NCI-H460 (cell line): ENCODE measurements around the gene PPP1R14B. TPM values are rescaled to one million over a fixed set of nuclear protein-coding genes. Genes with fewer than 3 reads are reported as not detected.
A peak's percentile ranks its signal among the peaks of the same experiment; 100 is the strongest.

ENCODE experiments used
- DNase-seq: peaks from one replicate; pipeline ENCODE4 v3.0.0-alpha.2; 2016; ENCODE audit warnings: low read depth; ENCODE audit errors: extremely low read depth
- total RNA-seq: library from RNA; depleted of rRNA; stranded (reverse); fragments of >200 nt; shearing (Covaris generic); gene quantifications from 2 replicates; pipeline ENCODE4 v1.2.3, GENCODE V29; 2014

The PPP1R14B gene
- total RNA-seq, 1 experiment from 2014 or later: 184 TPM

DNA sequence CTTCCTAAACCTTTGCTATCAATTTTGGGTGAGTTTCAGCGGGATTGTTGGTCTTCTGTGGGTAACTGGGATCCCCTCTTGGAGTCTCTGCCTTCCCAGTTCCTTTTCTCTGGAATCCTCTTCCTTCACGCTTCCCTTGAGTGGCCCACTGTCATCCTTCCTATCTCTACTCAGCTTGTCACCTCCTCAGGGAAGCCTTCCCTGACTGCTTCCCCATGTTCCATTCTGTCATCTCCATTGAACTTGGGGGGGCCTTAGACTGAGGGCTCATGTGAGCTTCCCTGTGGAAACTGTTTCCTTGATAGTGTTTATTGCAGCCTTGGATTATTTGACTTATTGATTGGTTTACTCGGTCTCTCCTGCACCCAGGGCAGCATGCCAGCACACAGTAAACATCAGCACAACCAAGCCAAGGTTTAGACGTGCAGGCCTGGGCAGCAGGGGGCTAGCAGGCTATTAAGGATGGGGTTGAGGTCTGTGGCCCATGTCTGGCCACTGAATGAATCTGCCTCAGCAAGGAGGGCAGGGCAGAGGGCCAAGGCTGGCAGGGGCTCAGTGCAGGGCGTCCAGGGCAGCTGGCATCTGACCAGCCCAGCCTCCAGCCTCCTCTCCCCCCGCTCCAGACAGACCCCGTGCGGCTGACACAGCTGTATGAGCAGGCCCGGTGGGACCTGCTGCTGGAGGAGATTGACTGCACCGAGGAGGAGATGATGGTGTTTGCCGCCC is 28.0 kb downstream of the PPP1R14B start:
- DNase-seq: no peak

DNA sequence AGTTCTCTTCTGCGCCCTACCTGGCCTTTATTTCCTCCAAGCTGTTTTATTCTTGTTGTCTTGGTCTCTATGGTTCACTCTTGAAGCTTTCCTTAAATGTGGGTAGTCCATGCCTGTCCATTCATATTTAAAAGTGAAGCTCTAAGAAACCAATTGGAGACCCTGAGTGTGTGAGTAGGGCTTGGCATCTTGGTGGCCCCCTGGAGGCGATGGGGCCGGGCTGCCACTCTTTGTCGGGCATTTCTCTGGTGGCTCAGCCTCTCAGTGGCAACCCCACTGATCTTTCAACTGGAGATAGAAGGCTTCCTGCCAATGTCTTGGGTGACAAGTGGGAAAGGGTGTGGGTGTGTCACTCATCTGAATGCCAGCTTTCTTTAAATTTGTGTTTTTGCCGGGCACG is 29.9 kb downstream of the PPP1R14B start:
- DNase-seq: no peak

DNA sequence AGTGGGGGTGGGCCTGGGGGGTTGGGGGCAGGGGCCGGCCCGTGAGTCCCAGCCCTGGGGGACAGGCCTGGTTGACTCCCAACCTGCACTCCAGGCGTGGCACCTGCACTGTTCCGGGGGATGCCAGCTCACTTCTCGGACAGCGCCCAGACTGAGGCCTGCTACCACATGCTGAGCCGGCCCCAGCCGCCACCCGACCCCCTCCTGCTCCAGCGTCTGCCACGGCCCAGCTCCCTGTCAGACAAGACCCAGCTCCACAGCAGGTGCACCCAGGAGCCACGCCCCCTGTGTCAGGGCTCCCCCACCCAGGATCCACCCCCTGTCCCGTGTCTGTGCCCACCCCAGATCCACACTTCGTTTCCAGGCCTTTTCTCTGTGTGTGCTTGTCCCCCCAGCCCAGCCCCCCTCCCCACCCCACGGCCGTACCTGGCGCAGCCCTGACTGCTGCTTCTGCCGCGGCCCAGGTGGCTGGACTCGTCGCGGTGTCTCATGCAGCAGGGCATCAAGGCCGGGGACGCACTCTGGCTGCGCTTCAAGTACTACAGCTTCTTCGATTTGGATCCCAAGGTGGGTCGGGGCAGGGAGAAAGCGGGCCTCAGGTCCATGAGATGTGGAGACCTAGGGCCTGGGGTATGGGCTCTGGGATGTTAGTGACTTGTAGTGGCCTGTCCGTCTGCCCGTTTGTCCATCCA is 35.4 kb downstream of the PPP1R14B start:
- DNase-seq: no peak

DNA sequence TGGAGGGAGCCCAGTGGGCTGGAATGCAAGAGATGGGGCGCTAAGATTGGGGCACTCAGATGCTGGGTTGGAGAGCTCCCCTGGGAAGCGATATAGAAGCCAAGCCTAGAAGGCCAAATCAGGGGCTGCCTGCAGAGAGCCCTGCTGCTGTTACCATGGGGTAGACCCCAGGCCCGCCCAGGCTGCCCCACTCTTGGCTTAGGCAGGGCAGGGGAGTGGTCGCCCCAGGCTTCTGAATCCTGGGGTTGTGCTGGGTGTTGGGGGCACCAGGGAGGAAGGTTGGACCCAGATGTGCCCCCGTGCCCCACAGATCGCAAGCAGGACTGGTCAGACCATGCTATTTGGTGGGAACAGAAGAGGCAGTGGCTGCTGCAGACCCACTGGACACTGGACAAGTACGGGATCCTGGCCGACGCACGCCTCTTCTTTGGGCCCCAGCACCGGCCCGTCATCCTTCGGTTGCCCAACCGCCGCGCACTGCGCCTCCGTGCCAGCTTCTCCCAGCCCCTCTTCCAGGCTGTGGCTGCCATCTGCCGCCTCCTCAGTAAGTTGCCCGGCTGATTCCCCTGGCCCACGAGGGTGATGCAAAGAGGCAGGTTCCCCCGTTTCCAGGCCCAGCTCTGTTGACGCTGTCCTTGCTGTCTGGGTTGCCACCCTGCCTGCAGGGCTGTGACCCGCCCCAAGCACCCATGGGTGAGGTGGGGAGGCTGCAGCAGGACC is 36.3 kb downstream of the PPP1R14B start:
- no peak for DNase-seq

DNA sequence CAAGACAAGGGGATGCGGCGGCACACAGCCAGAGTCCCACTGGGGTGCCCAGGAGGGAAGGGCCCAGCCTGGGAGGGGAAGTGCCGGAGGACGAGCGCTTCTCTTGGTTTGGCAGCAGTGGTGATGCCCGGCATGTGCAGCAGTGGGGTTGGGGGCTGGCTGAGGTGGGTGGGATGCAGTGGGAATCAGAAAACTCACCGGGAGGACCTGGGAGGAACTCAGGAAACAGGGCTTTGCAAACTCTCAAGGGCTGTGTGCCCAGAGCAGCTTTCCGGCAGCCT is 37.2 kb downstream of the PPP1R14B start:
- no peak for DNase-seq

DNA sequence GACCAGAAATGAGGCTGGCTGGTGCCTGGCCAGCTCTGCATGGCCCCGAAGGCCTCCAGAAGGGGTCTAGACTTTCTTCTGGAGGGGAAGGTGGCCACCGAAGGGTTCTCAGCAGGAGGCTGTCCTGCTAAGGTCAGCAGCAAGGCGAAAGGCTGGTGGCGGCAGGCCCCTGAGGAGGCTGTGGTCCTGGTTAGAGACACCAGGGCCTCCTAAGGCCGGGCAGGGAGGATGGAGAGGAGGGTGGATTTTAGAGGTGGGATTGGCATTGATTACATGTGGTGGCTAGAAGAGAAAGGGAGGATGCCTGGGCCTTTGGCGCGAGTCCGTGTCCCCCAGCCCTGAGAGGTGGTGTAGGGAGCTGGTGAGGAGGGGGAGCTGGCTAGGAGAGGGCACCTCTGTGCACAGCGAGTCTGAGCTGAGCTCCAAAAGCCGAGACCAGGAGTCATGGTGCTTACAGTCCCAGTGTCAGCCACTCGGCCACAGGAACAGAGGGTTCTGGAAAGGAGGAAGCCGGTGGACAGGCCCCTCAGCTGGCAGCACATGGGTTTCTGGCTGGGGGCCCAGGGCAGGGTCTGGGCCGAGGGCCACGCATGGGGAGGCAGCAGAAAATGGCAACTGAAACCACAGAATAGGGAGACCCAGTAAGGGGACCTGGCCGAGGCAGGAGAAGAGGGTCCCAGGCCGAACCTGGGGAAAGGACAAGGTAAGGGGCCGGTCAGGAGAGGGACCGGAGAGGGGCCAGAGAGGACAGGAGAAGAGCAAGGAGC is 37.8 kb downstream of the PPP1R14B start:
- no peak for DNase-seq

DNA sequence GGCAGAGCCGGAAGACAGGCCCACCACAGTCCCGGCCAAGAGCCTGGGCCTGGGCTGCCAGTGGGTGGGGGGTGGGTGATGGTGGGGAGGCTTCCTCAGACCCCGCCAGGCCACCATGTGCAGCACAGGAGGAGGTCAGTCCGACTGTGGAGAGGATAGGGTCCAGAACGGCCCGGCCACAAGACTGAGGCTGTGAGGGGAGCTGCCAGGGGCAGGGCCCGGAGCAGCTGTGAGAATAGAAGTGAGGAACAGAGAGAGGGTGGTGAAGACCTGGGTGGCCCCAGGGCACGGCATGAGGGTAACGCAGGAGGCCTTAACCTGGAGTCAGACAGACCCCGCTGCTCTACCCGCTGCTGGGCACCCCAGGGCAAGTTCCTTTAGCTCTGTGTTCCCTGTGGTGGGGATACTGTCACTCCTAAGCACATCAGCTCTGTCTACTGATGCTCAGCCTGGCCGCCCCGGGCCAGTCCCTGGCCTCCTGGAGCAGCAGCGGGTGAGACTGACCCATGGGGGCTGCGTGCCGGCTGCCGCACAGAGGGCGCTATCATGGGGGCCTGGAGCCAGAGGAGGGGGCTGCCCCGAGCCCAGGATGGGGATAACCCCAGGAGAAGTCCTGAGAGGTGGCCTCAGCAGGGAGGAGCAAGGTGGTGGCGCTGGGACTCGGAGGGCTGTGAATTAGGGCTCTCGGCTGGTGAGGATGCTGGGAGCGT is 38.5 kb downstream of the PPP1R14B start:
- no peak for DNase-seq

DNA sequence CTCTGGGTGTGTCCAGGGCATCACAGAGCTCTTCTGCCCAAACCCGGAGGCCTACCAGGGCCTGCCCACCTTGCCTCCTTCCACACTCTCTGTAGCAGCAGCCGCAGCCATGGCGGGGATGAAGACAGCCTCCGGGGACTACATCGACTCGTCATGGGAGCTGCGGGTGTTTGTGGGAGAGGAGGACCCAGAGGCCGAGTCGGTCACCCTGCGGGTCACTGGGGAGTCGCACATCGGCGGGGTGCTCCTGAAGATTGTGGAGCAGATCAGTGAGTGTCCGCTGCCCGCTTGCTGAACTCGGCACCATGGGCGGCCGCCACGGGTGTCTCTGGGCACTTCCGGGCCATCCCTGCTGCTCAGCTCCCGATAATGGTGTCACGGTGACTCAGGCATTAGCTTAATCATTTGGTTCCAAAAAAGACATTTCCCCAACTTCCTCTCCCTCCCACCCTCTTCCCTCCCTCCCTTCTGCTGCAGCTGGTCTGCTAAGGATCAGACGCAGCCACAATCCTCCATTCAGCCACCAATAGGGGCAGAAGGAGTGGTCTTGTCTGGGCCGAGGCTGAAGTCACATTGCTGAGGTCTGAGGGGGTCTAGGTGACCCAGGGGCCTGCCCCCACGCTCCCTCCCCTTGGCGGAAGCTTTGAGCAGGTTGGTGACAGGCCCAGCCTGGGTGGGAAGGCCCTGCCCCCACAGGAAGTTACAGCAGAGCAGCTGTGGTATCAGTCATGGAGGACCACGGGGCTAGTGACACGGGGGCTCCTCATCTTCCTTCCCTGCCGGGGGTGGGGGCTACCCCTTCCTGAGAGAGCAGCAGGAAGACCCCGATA is 39.3 kb downstream of the PPP1R14B start:
- peak; percentile 52 for DNase-seq

DNA sequence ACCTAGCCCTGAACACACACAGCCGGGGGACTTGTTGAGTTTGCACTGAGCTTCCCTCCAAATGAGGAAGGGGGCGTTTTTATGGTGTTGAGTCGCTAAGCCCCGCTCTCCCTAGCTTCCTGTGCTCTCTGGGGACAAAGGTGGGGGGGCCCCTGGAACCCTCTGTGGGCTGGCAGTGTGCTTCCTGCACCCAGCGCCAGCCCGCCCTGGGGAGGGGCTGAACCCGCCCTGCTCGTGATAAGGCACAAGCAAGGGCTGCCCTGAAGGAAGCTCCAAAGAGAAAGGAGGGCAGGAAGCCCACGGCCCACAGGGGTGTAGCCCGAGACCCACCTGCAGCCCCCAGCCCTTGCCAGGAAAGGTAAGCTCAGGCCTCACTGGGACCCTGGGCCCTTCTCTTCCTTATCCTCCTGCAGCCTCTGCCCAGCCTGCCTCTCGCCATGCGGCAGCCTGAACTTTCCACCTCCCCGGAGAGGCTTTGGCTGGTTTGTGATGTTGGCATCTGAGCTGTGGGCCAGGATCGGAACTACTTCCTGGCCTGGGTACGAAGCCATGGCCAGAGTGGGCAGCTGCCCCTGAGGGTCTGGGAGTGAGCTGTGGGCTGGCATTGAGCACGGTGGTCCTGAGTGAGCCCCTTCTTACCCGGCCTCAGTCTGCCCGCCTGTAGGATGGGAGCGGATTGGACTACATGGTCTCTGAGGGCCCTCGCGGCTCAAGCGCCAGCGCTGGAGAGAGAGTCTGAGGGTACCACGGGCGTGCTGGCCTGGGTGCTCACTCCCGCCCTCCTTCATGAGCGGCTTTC is 40.1 kb downstream of the PPP1R14B start, which contains the start of gene FERMT3:
TSS of gene FERMT3 (plus strand) at position 265 of the 799 bp plus-strand sequence. CDS start 644 bp downstream, outside the sequence.
- no peak for DNase-seq

DNA sequence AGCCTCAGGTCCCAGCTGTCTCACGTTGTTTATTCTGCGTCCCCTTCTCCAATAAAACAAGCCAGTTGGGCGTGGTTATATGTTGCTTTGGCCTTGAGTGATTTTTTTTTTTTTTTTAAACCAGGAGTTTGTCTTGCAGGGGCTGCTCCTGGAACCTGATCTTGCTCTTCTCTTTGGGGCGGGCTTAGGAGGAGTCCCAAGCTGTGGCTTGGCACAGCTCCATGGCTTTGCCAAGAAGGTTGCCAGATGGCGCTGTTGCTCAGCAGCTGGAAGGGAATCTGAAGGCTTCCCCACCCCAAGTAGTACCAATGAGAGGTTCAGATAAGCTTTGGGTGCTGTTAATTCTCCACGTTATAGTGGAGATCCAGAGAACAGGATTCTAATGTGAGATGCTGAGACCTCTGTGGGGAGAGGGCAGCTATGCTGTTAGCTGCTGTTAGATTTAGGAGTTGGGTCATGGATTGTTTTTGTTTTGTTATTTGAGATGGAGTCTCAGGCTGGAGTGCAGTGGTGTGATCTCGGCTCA is 42.2 kb downstream of the PPP1R14B start:
- DNase-seq: peak; percentile 88

DNA sequence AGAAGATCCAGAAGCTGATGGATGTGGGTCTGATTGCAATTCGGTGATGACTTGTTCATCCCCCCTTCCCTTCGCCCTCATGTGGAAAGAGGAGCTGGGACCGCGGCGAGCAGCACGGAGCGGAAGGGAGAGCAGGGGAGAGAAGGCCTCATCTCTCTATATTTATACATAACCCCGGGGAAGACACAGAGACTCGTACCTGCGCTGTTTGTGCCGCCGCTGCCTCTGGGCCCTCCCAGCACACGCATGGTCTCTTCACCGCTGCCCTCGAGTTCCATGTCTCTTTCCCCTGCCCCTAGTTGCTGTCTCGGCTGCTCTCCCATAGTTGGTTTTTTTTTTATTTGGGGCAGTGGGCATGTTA is 42.7 kb downstream of the PPP1R14B start:
- DNase-seq: no peak

DNA sequence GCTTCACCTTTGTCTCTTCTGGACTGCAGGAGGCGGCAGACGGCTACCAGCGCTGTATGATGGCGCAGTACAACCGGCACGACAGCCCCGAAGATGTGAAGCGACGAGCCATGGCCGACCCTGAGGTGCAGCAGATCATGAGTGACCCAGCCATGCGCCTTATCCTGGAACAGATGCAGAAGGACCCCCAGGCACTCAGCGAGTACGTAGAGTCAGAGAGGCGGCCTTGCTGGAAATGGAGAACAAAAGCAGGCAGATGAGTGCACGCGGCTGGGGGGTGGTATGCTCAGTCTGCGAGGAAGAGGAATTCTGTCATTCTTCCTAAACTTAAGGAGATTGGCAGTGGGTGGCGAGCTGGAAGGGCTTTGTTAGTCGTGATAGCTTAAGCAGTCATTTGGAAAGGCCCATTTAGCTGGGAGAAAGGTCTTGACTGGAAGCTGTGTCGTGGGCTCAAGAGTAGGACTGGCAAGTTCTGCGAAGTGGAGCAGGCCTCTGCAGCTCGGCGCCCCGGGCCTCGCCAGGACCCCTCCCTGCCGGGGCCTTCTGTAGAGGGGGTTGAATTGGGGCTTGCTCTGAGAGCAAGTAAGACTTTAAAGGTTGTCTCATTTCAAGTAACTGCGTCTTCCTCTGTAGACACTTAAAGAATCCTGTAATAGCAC is 43.2 kb downstream of the PPP1R14B start:
- DNase-seq: no peak

DNA sequence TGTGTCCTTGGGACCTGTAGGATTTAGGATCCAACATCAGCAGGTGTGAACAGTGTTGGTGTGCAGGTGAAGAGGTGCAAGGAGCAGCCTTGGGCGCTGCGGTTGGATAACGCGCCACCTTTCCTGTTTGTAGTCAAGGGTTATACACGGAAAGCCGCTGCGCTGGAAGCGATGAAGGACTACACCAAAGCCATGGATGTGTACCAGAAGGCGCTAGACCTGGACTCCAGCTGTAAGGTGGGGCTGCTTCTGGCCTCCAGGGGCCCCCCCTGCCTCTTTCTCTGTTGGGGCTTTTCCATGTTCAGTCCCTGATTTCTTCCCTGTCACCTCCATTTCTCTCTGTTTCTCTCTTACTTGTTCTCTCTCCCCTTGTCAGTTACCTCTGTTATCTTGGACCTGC is 43.8 kb downstream of the PPP1R14B start:
- DNase-seq: no peak

DNA sequence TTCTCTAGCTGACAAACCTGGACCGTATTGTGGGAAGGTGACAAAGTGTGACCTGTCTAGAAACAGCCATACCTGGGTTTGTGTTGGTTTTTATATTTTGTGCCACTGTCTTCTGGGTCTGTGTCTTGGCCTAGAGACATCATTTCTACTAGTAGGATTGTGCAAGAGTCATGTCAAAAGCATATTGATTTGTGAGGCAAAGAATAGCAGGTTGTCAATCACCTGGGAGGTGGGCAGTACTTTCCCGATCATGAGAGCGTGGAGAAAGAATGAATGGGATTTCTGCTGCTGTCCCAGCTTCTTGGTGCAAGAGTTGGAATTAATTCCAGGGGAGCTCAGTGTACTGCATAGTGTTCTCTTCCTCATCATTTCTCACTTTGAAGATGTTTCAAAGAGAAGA is 45.2 kb downstream of the PPP1R14B start:
- DNase-seq: no peak

DNA sequence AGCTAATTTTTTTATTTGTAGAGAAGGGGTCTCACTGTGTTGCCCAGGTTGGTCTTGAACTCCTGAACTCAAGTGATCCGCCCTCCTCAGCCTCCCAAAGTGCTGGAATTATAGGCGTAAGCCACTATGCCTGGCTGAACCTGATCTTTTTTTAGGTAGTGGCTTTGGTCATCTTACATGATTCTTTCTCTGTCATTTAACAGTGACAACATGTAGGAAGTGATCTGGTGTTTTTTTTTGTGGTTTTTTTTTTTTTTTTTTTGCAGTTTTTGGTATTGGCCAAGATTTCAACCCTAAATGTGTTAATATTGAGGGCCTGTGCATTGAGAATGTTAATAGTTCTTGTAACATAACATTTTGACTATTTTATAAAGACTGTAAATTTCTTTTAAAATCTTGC is 48.2 kb downstream of the PPP1R14B start:
- DNase-seq: no peak

DNA sequence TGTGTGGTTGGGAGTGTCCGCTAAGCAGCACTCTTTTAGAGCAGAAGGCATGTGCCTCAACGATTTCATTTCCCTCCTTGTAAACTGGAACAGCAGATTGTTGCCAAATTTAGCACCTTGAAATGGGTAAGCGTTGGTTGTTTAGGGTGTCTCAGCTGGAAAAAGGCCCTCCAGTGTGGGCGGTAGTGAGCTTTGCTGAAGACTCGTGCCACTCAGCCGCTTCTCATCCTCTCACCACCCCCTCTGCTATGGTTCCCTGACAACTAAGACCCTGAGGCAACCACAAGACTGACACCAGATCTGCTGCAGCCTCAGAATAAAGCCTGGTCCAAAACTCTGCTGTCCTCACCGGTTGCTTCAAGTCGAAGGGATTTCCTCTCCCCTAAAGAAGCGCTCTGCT is 50.1 kb downstream of the PPP1R14B start:
- no peak for DNase-seq
